Right lobe of liver (tissue), 6 donors: ENCODE measurements around the gene SOWAHC. TPM values are rescaled to one million over a fixed set of nuclear protein-coding genes. Genes with fewer than 3 reads are reported as not detected.
"Not testable (repeated sequence)": the region's sequence is repeated elsewhere in the genome, so short reads cannot be mapped to it uniquely, and the experiment has no call there.

Experiments used
- ATAC-seq, 4 donors: fragments of 200-7000 bp; cut with Tn5 transposase; one replicate each; pipeline ENCODE4 v1.9.1; 2020; ENCODE audit warnings: mild to moderate bottlenecking in 4 of 4, moderate library complexity in 4 of 4
- DNase-seq, 3 donors: peaks; one replicate each; pipeline ENCODE4 v3.0.0-alpha.2; 2020
- H3K27ac ChIP-seq, 3 donors: fragments of 200-600 bp; one replicate each; pipeline ENCODE4 v1.8.0; 2022
- H3K27me3 ChIP-seq, 2 donors: fragments of 200-600 bp; one replicate each; pipeline ENCODE4 v1.8.0; 2022
- H3K36me3 ChIP-seq, 4 donors: fragments of 200-600 bp; sonication (generic) in 1 of 4; one replicate each; pipeline versions ENCODE4 v1.5.1 to v1.8.0; 2017 to 2022; ENCODE audit warnings: control low read depth in 1 of 4
- H3K4me1 ChIP-seq, 4 donors: fragments of 200-600 bp; sonication (generic) in 1 of 4; one replicate each; pipeline versions ENCODE4 v1.5.1 to v1.8.0; 2017 to 2022; ENCODE audit warnings: control low read depth in 1 of 4
- H3K4me3 ChIP-seq, 3 donors: fragments of 200-600 bp; one replicate each; pipeline ENCODE4 v1.8.0; 2022
- H3K9me3 ChIP-seq, 4 donors: fragments of 200-600 bp; sonication (generic) in 1 of 4; one replicate each; pipeline versions ENCODE4 v1.5.1 to v1.8.0; 2017 to 2022; ENCODE audit warnings: control low read depth in 1 of 4
- CTCF ChIP-seq, 4 donors: fragments of 200-600 bp in 3 of 4; fragments of 450-650 bp in 1 of 4; IDR thresholded peaks; one replicate each; pipeline versions ENCODE4 v1.5.1 to v1.8.0; 2016 to 2022; ENCODE audit warnings: antibody characterized with exemption in 4 of 4, mild to moderate bottlenecking in 2 of 4
- POLR2A ChIP-seq: fragments of 450-650 bp; IDR thresholded peaks from one replicate; pipeline ENCODE4 v1.6.1; 2017; ENCODE audit warnings: antibody characterized with exemption, mild to moderate bottlenecking
- WGBS: methylation state at CpG from one replicate; pipeline ENCODE4 v1.1.6; 2018; ENCODE audit warnings: low coverage, low lambda C conversion rate; ENCODE audit not compliant: insufficient coverage; ENCODE audit errors: missing lambda C conversion rate; 5-methylcytosine and 5-hydroxymethylcytosine counted together
- intact Hi-C, 2 donors: fragments of 100-400 bp; cut with DNase I; formaldehyde crosslinking; loops; one replicate each; pipeline versions ENCODE4 v1.11.2 to v1.14.1; 2022
- total RNA-seq, 6 experiments: library from RNA; depleted of rRNA in 2 of 6; stranded (reverse); fragments of >200 nt in 2 of 6; fragmentation: NEBNext Ultra II Directional in 3 of 6; extraction: Animal tissue kit (Norgen Biotek cat#: 25700) in 3 of 6; gene quantifications; one replicate each; pipeline versions ENCODE4 v1.1.0 to v1.2.4, GENCODE V29; 2016 to 2023
- donor health status: DM: no; HTN: yes; CAD: no.
- donor health status: DM: no; HTN: no; CAD: no.
- donor health status: DM: no; HTN: no; CAD: no.
- donor health status: DM: no; HTN: yes; CAD: no.
- donor health status: DM: no; HTN: yes; CAD: no.

SOWAHC gene
- total RNA-seq, 6 experiments from 2014 or later, result 13.0 to 55.1 (median 34.4) TPM

- WGBS, result 26% methylated on average over 4 of the region's 4 CpGs
- H3K9me3 ChIP-seq, result no peaks in the 10 kb centered on the region
- DNase-seq, result peak in 2 of 3 donors; percentile 81 to 84
- H3K36me3 ChIP-seq, result no peaks in the 10 kb centered on the region
- peak; percentile 72 to 87 (median 84) for ATAC-seq
- peak overlapping the region; percentile 66 to 84 (median 75) for H3K27ac ChIP-seq
- peaks cover 0 to 30% (median 11%) of the 10 kb centered on the region in 4 donors for H3K4me1 ChIP-seq
- no peak for TF ChIP-seq POLR2A
- no peak for TF ChIP-seq CTCF (IDR thresholded peaks at IDR 0.05)
- intact Hi-C loops, result no loop called here
- peak overlapping the region in 2 of 3 donors; percentile 9 to 25 for H3K4me3 ChIP-seq
- no peaks in the 10 kb centered on the region for H3K27me3 ChIP-seq
These were observed 9.8 kb downstream of the SOWAHC start for GRCh38 chr2:109623923-109624322.

DNA sequence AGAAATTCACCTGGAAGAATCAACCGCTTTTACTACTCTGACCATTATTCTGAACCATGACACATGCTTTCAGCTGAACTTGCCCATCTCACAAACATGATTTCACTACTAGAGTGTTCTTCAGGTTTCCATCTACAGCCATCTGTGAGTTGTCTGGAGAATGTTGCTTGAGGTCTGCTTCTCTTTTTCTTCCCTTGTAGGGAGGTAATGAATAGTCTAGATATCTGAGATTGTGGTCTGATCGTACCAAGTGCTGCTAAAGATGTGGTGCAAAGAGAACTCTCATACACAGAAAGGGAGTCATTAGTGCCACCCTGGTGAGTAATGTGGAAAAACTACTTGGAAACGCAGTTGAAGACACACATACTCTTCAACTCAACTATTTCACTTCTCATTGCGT lies 10.2 kb downstream of the SOWAHC start:
- DNase-seq, result no peak
- TF ChIP-seq POLR2A (no peak), CTCF (IDR thresholded peaks at IDR 0.05) (no peak)
- intact Hi-C loops, result no loop called here
- Histone ChIP-seq H3K4me1 (peaks cover 0 to 30% (median 11%) of the 10 kb centered on the region in 4 donors), H3K27ac (peak overlapping the region; percentile 66 to 84 (median 75)), H3K9me3 (no peaks in the 10 kb centered on the region), H3K36me3 (no peaks in the 10 kb centered on the region), H3K27me3 (no peaks in the 10 kb centered on the region), H3K4me3 (no peak overlapping the region)
- WGBS, result 62% methylated on average over 3 of the region's 4 CpGs
- peak in 1 of 4 donors; percentile 3 for ATAC-seq

DNA sequence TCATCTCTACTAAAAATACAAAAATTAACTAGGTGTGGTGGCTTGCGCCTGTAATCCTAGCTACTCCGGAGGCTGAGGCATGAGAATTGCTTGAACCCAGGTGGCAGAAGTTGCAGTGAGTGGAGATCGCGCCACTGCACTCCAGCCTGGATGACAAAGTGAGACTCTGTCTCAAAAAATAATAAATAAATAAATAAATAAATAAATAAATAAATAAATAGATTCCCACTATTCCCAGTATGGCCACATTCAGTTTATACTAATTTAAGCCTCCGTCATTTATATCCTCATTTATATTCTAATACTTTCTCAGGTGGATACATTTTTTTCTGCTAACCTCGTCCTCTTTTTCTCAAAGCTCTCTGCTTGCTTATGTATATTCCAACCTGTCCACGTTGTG lies 14.2 kb downstream of the SOWAHC start:
- H3K36me3 ChIP-seq, H3K4me3 ChIP-seq, DNase-seq, intact Hi-C loops, H3K9me3 ChIP-seq, H3K27me3 ChIP-seq, H3K27ac ChIP-seq, ATAC-seq: not testable (repeated sequence)
- H3K4me1 ChIP-seq, result peaks cover 0 to 36% (median 10%) of the 10 kb centered on the region in 4 donors
- WGBS, result 68% methylated on average over 7 of the region's 7 CpGs

DNA sequence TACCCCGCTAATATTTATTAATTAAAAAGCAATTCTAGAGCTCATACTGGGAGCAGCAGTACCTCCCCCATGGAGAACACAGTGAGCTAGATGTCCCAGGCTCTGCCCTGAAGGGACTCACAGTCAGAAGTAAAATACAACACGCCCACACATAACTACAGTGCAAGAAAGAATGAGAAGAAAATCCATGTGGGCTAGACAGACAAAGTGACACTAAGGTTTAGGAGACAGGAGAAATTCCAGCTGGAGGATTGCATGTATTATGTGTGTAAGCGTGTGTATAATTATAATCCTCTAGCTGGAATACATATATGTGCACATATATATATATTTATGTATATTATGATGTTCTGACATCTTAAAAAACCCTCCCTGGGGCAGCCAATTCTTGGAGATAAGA lies 15.7 kb downstream of the SOWAHC start:
- ATAC-seq, result no peak
- peak overlapping the region in 1 of 3 donors; percentile 88 for H3K27ac ChIP-seq
- intact Hi-C loops, result no loop called here
- no peak for DNase-seq
- 74% methylated on average over 3 of the region's 3 CpGs for WGBS
- no peaks in the 10 kb centered on the region for H3K27me3 ChIP-seq
- TF ChIP-seq CTCF (IDR thresholded peaks at IDR 0.05), result no peak
- TF ChIP-seq POLR2A, result no peak
- no peaks in the 10 kb centered on the region for H3K9me3 ChIP-seq
- no peaks in the 10 kb centered on the region for H3K36me3 ChIP-seq
- no peak overlapping the region for H3K4me3 ChIP-seq
- H3K4me1 ChIP-seq, result peaks cover 0 to 23% (median 5%) of the 10 kb centered on the region in 4 donors

DNA sequence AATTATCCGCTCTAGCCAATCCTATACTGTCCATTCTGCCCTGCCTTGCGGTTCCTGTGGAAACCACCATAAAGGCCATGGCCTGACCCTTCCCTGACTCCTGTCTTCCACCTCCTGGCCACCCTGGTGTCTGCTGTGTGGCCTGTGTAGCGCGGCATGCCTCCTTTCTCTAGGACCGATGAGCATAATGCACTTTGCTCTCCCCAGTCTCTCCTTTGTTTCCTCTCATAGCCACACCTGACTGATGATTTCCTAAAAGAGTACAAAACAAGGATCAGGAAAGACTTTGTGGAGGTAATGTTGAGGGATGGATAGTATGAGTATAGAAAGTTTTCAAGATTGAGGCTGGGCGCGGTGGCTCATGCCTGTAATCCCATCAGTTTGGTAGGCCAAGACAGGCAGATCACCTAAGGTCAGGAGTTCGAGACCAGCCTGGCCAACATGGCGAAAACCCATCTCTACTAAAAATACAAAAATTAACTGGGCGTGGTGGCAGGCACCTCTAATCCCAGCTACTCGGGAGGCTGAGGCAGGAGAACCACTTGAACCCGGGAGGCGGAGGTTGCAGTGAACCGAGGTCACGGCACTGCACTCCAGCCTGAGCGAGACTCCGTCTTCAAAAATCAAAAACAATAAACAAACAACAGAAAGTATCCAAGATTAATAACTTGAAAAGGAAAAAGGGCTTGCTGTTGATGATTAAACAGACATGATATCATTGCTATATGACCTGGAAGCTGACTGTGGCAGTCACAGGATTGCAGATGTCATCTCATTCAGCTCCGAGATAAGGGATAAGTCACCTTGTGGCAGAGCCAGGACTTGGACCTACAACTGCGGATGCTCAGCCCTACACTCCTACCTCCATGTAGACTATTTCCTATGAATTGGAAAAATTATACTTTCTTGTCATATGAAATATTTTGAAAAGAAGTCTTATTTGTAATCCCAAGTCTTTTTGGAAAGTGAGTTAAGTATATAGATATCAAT lies 16.6 kb downstream of the SOWAHC start:
- TF ChIP-seq POLR2A (no peak), CTCF (IDR thresholded peaks at IDR 0.05) (no peak)
- intact Hi-C loops, result no loop called here
- no peaks in the 10 kb centered on the region for H3K9me3 ChIP-seq
- peak overlapping the region; percentile 28 to 88 (median 73) for H3K27ac ChIP-seq
- no peaks in the 10 kb centered on the region for H3K27me3 ChIP-seq
- H3K4me1 ChIP-seq, result peaks cover 0 to 20% (median 5%) of the 10 kb centered on the region in 4 donors
- H3K36me3 ChIP-seq, result no peaks in the 10 kb centered on the region
- no peak overlapping the region for H3K4me3 ChIP-seq
- 60% methylated on average over 13 of the region's 19 CpGs for WGBS
- DNase-seq (peak in 1 of 3 donors; percentile 34), ATAC-seq (peak; percentile 65 to 85 (median 70))
